K562 (cell line): ENCODE results near the gene ACYP2. TPM values are rescaled to one million over a fixed set of nuclear protein-coding genes. Genes with fewer than 3 reads are reported as not detected.

Source experiments
- ATAC-seq: fragments of 200-7000 bp; cut with Tn5 transposase; 3 replicates; pipeline ENCODE4 v1.9.1; 2020; ENCODE audit warnings: moderate library complexity
- BruUV-seq: library from RNA; stranded (reverse); fragments of 400-500 nt; replicated peaks from 2 replicates; lab custom pipeline; 2021; lab: Mats Ljungman, UMichigan
- CTCF ChIA-PET: fragments of 300-600 bp; formaldehyde crosslinking; extraction: SDS; loops from one replicate; lab custom pipeline; 2021; ENCODE audit warnings: low intra/inter-chr PET ratio; lab: Yijun Ruan, JAX
- POLR2A ChIA-PET: fragments of 300-600, 350-650 bp; sonication (Branson Sonifier 250); formaldehyde crosslinking; extraction: SDS; loops from one replicate; lab custom pipeline; 2021; ENCODE audit warnings: antibody characterized with exemption, inconsistent platforms; lab: Yijun Ruan, JAX
- DNase-seq, 4 experiments: peaks; one replicate each; pipeline versions ENCODE4 v3.0.0 to v3.0.0-alpha.2; 2011 to 2018; ENCODE audit warnings: low spot score in 3 of 4, mixed read lengths in 3 of 4; ENCODE audit errors: extremely low read depth in 1 of 4
- FAIRE-seq: peaks from 2 replicates; lab custom pipeline; 2011; peaks lifted over from hg19 to GRCh38; lab: Jason Lieb, UNC
- H2AFZ ChIP-seq: 2 replicates; pipeline ENCODE4 v1.6.0; 2011; ENCODE audit warnings: low read depth, low read length, control low read depth, inconsistent platforms
- H3K27ac ChIP-seq: fragments of 200-600 bp; 3 replicates; pipeline ENCODE4 v1.8.0; 2011; ENCODE audit warnings: low read depth, mild to moderate bottlenecking, control low read depth, inconsistent platforms, low read length, moderate library complexity, mixed read lengths; ENCODE audit errors: extremely low read depth
- H3K27me3 ChIP-seq, 2 experiments: fragments of 300-600 bp in 1 of 2; 2 replicates in 1 of 2; 3 replicates in 1 of 2; pipeline versions ENCODE4 v1.6.0 to v1.8.0; 2011; ENCODE audit warnings: inconsistent platforms in 2 of 2, low read length in 2 of 2, mild to moderate bottlenecking in 1 of 2, mixed read lengths in 1 of 2, moderate library complexity in 1 of 2; ENCODE audit not compliant: control insufficient read depth in 2 of 2, insufficient read depth in 2 of 2
- H3K36me3 ChIP-seq: fragments of 300-600 bp; 3 replicates; pipeline ENCODE4 v1.8.0; 2011; ENCODE audit warnings: mild to moderate bottlenecking, low read length, inconsistent platforms; ENCODE audit not compliant: control insufficient read depth, insufficient read depth
- H3K4me1 ChIP-seq, 2 experiments: fragments of 200-600 bp in 1 of 2; replicated peaks in 1 of 2; 2 replicates in 1 of 2; 3 replicates in 1 of 2; pipeline versions ENCODE4 v1.5.1 to v1.8.0; 2011; ENCODE audit warnings: inconsistent platforms in 2 of 2, low read length in 2 of 2, mild to moderate bottlenecking in 1 of 2, mixed read lengths in 1 of 2, moderate library complexity in 1 of 2; ENCODE audit not compliant: control insufficient read depth in 2 of 2, insufficient read depth in 2 of 2
- H3K4me2 ChIP-seq: 2 replicates; pipeline ENCODE4 v1.6.1; 2011; ENCODE audit warnings: low read length, control low read depth, inconsistent platforms, mixed read lengths; ENCODE audit not compliant: insufficient read depth
- H3K4me3 ChIP-seq: fragments of 200-600 bp; sonication (generic), shearing (Covaris generic); 2 replicates; pipeline ENCODE4 v1.5.1; 2016; ENCODE audit warnings: control low read depth, inconsistent platforms
- H3K79me2 ChIP-seq: fragments of 200-600 bp; 3 replicates; pipeline ENCODE4 v1.8.0; 2011; ENCODE audit warnings: low read length, inconsistent platforms; ENCODE audit not compliant: control insufficient read depth, insufficient read depth
- H3K9ac ChIP-seq, 2 experiments: 2 replicates each; pipeline versions ENCODE4 v1.6.0 to v1.6.1; 2011; ENCODE audit warnings: low read depth in 2 of 2, low read length in 2 of 2, control low read depth in 1 of 2, inconsistent platforms in 1 of 2, mild to moderate bottlenecking in 1 of 2, mixed read lengths in 1 of 2; ENCODE audit not compliant: insufficient read depth in 1 of 2
- H3K9me1 ChIP-seq: one replicate; pipeline ENCODE4 v1.6.0; 2011; ENCODE audit warnings: inconsistent platforms, mild to moderate bottlenecking, low read length, moderate library complexity; ENCODE audit not compliant: control insufficient read depth, insufficient read depth
- H3K9me3 ChIP-seq: replicated peaks from 2 replicates; pipeline ENCODE4 v1.5.1; 2011; ENCODE audit warnings: low read depth, low read length, inconsistent platforms; ENCODE audit not compliant: control insufficient read depth, insufficient read depth
- H4K20me1 ChIP-seq: replicated peaks from 2 replicates; pipeline ENCODE4 v1.6.1; 2011; ENCODE audit warnings: low read length, inconsistent platforms, mixed read lengths; ENCODE audit not compliant: control insufficient read depth, insufficient read depth
- FOSL1 ChIP-seq: fragments of 200-800 bp; sonication (Bioruptor generic); conservative IDR thresholded peaks from 2 replicates; pipeline ENCODE4 v1.6.1; 2016; ENCODE audit warnings: missing genetic modification characterization, missing compliant biosample characterization
- HSF4 ChIP-seq: fragments of 250-450 bp; sonication (Bioruptor Pico); IDR thresholded peaks from 2 replicates; pipeline ENCODE4 v2.1.2; 2022; ENCODE audit warnings: mild to moderate bottlenecking, moderate library complexity, borderline replicate concordance
- MTF1 ChIP-seq: fragments of 250-450 bp; sonication (Bioruptor Pico); IDR thresholded peaks from 2 replicates; pipeline ENCODE4 v1.9.0; 2021; ENCODE audit warnings: moderate library complexity, mild to moderate bottlenecking, inconsistent platforms, borderline replicate concordance
- NR2F6 ChIP-seq: fragments of 450-650 bp; formaldehyde crosslinking; IDR thresholded peaks from 2 replicates; pipeline ENCODE4 v1.4.0; 2020; ENCODE audit warnings: mild to moderate bottlenecking
- ZNF785 ChIP-seq: fragments of 250-450 bp; sonication (Bioruptor Pico); IDR thresholded peaks from 2 replicates; pipeline ENCODE4 v1.4.0; 2020; ENCODE audit warnings: mild to moderate bottlenecking
- WGBS: fragments of 100-300 bp; shearing (Covaris generic); methylation state at CpG from one replicate; pipeline ENCODE4 v1.1.6; 2016; ENCODE audit warnings: low coverage, mixed read lengths; ENCODE audit not compliant: insufficient coverage; ENCODE audit errors: missing lambda C conversion rate; 5-methylcytosine and 5-hydroxymethylcytosine counted together
- in situ Hi-C: fragments of 300-500 bp; cut with MboI; formaldehyde crosslinking; loops from 4 replicates; pipeline ENCODE4 v1.15.0; 2018; ENCODE audit warnings: inconsistent platforms, mixed read lengths
- intact Hi-C: fragments of 100-400 bp; cut with micrococcal nuclease; formaldehyde crosslinking; loops from 2 replicates; pipeline ENCODE4 v1.14.2; 2022
- polyA plus RNA-seq, 8 experiments: library from polyadenylated mRNA; depleted of rRNA in 4 of 8; stranded (reverse) in 5 of 8; unstranded in 3 of 8; fragments of >200 nt; fragmentation: Nextera tagmentation in 2 of 8; fragmentation: Illumina TruSeq in 1 of 8; extraction: Ambion mirVana in 2 of 8; extraction: Trizol in 1 of 8; gene quantifications; 2 replicates each; pipeline versions ENCODE4 v1.2.1 to v1.2.3, GENCODE V29; 2011 to 2014; ENCODE audit warnings: inconsistent platforms in 1 of 8, missing spikeins in 1 of 8
- small RNA-seq: library from RNA; depleted of rRNA; stranded (forward); fragments of <200 nt; gene quantifications from one replicate; pipeline ENCODE3, GENCODE V24; 2014
- total RNA-seq, 7 experiments: library from RNA; depleted of rRNA in 6 of 7; stranded (reverse); fragments of >200 nt in 6 of 7; fragmentation: Illumina TruSeq in 2 of 7; extraction: Trizol in 2 of 7; gene quantifications; 2 replicates each; pipeline versions ENCODE4 v1.2.1 to v1.2.3, GENCODE V29; 2011 to 2021; ENCODE audit warnings: low replicate concordance in 1 of 7
- TF ChIP-seq, protein P1 (sequence below): fragments of 250-450 bp; sonication (Bioruptor Pico); IDR thresholded peaks from 2 replicates; pipeline ENCODE4 v1.4.0; 2020; ENCODE audit warnings: mild to moderate bottlenecking, moderate library complexity
- TF ChIP-seq, protein P2 (sequence below): fragments of 450-650 bp; formaldehyde crosslinking; IDR thresholded peaks from 2 replicates; pipeline ENCODE4 v1.4.0; 2020; ENCODE audit warnings: mild to moderate bottlenecking, mixed read lengths

Gene ACYP2
- total and polyA plus RNA-seq, 9 of the 15 experiments (the other 6 are each of a cell fraction or from before 2014, with no cell fraction given): 1.0 to 4.1 (median 2.0) TPM

DNA sequence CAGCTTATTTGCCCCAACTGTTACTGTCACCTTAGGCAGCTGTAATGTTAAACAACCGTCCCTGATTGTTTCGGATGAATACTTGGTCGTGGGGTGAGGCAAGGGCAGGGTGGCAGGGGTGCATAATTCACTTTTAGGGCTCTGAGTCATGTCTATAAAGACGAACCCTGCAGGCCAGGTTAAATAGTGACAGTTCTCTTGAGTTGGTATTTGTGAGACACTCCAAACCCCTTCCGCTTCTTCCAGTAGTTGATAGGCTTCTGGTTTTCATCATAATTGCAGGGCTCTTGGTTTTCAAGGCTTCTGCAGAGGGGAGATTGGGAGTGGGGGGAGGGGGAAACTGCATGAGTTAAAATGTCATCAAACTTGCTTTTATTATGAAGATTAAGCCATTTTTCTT is 237.8 kb downstream of the ACYP2 start:
- no peaks in the 10 kb centered on the region for H3K4me1 ChIP-seq
- peaks cover 0 to 3% of the 10 kb centered on the region in 2 experiments; a peak in 2 of 5 replicates for H3K27me3 ChIP-seq
- ATAC-seq: peak; percentile 39; the same call in 1 of the 3 replicates
- POLR2A ChIA-PET: interaction anchor here (0.6 to 1.0 kb wide), 2 partner anchors 9 to 32 kb away, joined by 3 read pairs; no protein-coding TSS in a partner anchor
- H3K36me3 ChIP-seq: no peaks in the 10 kb centered on the region
- 3% methylated on average over 5 of the region's 5 CpGs for WGBS
- no peak overlapping the region for H3K4me2 ChIP-seq
- no peak overlapping the region for H3K27ac ChIP-seq
- H4K20me1 ChIP-seq: no peaks in the 10 kb centered on the region
- H3K9ac ChIP-seq: no peak overlapping the region
- H3K9me3 ChIP-seq: no peaks in the 10 kb centered on the region
- TF ChIP-seq MTF1 (CRISPR knock-in tag): no peak
- TF ChIP-seq FOSL1 (tag): peak; percentile 40
- no peak for TF ChIP-seq NR2F6 (CRISPR knock-in tag)
- TF ChIP-seq, protein P1, sequence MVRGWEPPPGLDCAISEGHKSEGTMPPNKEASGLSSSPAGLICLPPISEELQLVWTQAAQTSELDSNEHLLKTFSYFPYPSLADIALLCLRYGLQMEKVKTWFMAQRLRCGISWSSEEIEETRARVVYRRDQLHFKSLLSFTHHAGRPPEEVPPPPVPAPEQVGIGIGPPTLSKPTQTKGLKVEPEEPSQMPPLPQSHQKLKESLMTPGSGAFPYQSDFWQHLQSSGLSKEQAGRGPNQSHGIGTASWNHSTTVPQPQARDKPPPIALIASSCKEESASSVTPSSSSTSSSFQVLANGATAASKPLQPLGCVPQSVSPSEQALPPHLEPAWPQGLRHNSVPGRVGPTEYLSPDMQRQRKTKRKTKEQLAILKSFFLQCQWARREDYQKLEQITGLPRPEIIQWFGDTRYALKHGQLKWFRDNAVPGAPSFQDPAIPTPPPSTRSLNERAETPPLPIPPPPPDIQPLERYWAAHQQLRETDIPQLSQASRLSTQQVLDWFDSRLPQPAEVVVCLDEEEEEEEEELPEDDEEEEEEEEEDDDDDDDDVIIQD (CRISPR knock-in tag): no peak
- TF ChIP-seq ZNF785 (CRISPR knock-in tag): no peak
- TF ChIP-seq, protein P2, sequence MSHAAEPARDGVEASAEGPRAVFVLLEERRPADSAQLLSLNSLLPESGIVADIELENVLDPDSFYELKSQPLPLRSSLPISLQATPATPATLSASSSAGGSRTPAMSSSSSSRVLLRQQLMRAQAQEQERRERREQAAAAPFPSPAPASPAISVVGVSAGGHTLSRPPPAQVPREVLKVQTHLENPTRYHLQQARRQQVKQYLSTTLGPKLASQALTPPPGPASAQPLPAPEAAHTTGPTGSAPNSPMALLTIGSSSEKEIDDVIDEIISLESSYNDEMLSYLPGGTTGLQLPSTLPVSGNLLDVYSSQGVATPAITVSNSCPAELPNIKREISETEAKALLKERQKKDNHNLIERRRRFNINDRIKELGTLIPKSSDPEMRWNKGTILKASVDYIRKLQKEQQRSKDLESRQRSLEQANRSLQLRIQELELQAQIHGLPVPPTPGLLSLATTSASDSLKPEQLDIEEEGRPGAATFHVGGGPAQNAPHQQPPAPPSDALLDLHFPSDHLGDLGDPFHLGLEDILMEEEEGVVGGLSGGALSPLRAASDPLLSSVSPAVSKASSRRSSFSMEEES: no peak
- no peak for TF ChIP-seq HSF4 (CRISPR knock-in tag)
- TF ChIP-seq, all 486 proteins: peak for 1
- no peak overlapping the region for H2AFZ ChIP-seq
- H3K79me2 ChIP-seq: no peaks in the 10 kb centered on the region
- CTCF ChIA-PET: no interaction called here
- in situ Hi-C loops: no loop called here
- no peak overlapping the region for H3K4me3 ChIP-seq
- DNase-seq: no peak
- FAIRE-seq: no peak
- intact Hi-C loops: no loop called here
- H3K9me1 ChIP-seq: no peaks in the 10 kb centered on the region
- no TSS peak for BruUV-seq

Small RNA genes within 50 kb of the gene (small RNA-seq; reads per million reads assigned to genes)
- not detected for gene RNU7-172P

Other genes starting within 250 kb of the ACYP2 start
- gene PSME4, start 144.6 kb upstream of the ACYP2 start, total RNA-seq (2014; rRNA removed): 33.5 and 37.7 TPM in 2 replicates
- 57.3 and 62.1 TPM in 2 replicates for gene PSME4, start 144.6 kb upstream of the ACYP2 start, total RNA-seq (2014; rRNA removed; fragmentation: Illumina TruSeq; extraction: Trizol)
- gene PSME4, start 144.6 kb upstream of the ACYP2 start, total RNA-seq (2015; rRNA removed; fragmentation: Illumina TruSeq; extraction: Trizol): 40.5 and 41.2 TPM in 2 replicates
- gene PSME4, start 144.6 kb upstream of the ACYP2 start, total RNA-seq (2021): 67.4 and 74.0 TPM in 2 replicates
- 62.6 and 77.8 TPM in 2 replicates for gene PSME4, start 144.6 kb upstream of the ACYP2 start, polyA plus RNA-seq (2011; rRNA removed)
- gene PSME4, start 144.6 kb upstream of the ACYP2 start, polyA plus RNA-seq (2014; fragmentation: Illumina TruSeq; extraction: Trizol): 65.2 and 71.7 TPM in 2 replicates
- gene PSME4, start 144.6 kb upstream of the ACYP2 start, polyA plus RNA-seq (2014; fragmentation: Nextera tagmentation; extraction: Ambion mirVana): 10 to 100 TPM; 24.3 to 33.3 TPM
- gene PSME4, start 144.6 kb upstream of the ACYP2 start, polyA plus RNA-seq (2014; rRNA removed): 38.6 and 38.9 TPM in 2 replicates
- gene TSPYL6, start 140.6 kb downstream of the ACYP2 start, total RNA-seq (2014; rRNA removed): 8.7 and 12.7 TPM in 2 replicates
- 9.8 and 10.1 TPM in 2 replicates for gene TSPYL6, start 140.6 kb downstream of the ACYP2 start, total RNA-seq (2014; rRNA removed; fragmentation: Illumina TruSeq; extraction: Trizol)
- 7.6 TPM in 2 replicates for gene TSPYL6, start 140.6 kb downstream of the ACYP2 start, total RNA-seq (2015; rRNA removed; fragmentation: Illumina TruSeq; extraction: Trizol)
- gene TSPYL6, start 140.6 kb downstream of the ACYP2 start, total RNA-seq (2021): 8.8 and 9.4 TPM in 2 replicates
- gene TSPYL6, start 140.6 kb downstream of the ACYP2 start, polyA plus RNA-seq (2011; rRNA removed): 1.7 and 2.2 TPM in 2 replicates
- gene TSPYL6, start 140.6 kb downstream of the ACYP2 start, polyA plus RNA-seq (2014; fragmentation: Illumina TruSeq; extraction: Trizol): 8.3 and 8.4 TPM in 2 replicates
- 1 to 10 TPM; 1.5 to 1.8 TPM for gene TSPYL6, start 140.6 kb downstream of the ACYP2 start, polyA plus RNA-seq (2014; fragmentation: Nextera tagmentation; extraction: Ambion mirVana)
- 6.2 and 7.1 TPM in 2 replicates for gene TSPYL6, start 140.6 kb downstream of the ACYP2 start, polyA plus RNA-seq (2014; rRNA removed)